Measurements from ENCODE around the gene PLXDC2.

PLXDC2 gene

DNA sequence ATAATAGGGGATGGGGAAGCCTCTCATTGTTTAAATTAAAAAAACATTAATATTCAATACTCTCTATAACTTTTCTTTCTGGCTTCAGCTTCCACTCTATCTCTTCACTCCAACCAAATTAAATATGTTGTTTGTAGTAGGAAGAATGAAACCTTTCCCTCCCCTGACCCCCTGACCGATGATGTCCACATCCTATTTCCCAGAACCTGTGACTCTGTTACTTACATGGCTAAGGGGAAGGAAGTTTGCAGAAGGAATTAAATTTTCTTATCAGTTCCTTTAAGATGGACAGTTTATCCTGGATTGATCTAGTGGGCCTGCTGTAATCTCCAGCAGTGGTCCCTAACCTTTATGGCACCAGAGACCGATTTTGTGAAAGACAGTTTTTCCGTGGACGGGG lies 130.0 kb downstream of the PLXDC2 start:
- no peak for DNase-seq

DNA sequence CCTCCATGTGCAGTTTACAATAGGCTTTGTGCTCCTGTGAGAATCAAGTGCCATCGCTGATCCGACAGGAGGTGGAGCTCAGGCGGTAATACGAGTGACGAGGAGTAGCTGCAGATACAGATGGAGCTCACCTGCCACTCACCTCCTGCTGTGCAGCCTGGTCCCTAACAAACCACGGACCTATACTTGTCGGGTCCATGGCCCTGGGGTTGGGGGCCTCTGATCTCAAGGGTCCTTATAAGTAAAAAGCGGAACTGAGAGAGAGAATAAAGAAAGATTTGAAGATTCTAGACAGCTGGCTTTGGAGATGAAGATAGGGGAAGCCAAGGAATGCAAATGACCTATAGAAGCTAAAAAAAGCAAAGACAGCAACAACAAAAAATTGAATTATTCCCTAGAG lies 130.6 kb downstream of the PLXDC2 start:
- DNase-seq = no peak

DNA sequence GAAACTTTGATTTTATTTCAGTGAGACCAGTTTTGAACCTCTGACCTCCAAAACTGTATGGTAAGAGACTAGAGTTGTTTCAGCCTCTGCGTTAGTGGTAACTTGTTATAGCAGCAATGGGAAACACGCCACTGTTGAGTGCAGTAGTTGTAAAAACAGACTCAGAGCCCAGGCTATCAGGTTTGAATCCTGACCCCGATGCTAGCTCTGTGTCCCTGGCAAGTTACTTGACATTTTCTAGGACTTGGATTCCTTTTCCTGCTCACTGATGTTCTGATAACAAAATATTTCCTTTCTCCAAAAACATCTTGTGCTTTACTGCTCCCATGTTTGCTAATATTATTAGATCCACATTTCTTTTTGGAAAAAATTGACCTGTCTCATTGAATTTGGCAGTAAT lies 131.0 kb downstream of the PLXDC2 start:
- DNase-seq = no peak

DNA sequence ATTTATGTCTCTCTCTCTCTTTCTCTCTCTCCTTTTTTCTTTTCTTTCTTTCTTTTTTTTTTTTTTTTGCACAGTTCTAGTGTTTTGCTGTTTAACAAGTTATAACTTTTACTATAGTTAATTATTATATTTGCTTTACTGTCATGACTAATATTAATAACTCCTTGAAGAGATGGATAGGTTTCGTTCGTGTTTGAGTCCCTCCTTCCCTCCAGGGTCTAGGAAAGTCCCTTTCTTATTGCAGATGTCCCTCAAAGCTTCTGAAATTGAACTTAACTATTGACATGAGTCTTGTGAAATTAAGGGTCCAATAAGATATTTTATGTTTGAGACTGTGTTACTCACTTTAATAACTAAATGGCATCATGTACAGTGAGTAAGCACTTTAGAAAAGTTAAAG lies 131.4 kb downstream of the PLXDC2 start:
- no peak for DNase-seq

DNA sequence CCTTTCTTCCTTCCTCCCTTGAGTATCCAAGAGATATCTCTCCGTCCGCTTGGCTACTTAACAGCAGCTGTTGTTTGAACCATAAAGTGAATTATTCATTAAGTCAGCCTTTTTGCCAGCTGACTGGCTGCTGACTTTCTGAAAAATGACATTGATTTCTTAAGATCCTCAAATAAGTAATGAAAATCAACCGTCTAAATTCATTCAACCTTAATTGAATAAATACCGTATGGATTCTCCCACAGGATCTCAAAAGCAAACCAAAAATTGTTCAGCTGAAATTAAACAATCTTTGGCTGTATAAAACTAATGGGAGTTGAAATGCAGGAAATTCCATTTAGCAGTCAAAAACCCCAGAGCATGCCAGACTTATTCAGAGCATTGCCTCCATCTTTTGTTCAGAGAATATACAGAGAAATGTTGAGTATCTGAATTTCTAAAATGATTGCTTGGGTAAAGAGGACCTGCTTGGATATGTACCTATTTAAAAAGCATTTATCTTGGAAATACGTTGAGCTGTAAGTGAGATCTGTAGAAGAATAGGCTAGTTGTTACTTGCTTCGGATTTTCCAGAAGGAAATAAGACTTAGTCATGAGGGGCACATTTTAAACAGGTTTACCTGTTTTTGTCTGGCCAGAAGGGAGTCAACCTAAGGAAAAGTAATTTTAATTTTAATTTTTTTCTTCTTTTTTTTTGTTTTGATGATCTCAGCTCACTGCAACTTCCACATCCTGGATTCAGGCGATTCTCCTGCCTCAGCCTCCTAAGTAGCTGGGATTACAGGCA lies 136.2 kb downstream of the PLXDC2 start:
- no peak for DNase-seq

DNA sequence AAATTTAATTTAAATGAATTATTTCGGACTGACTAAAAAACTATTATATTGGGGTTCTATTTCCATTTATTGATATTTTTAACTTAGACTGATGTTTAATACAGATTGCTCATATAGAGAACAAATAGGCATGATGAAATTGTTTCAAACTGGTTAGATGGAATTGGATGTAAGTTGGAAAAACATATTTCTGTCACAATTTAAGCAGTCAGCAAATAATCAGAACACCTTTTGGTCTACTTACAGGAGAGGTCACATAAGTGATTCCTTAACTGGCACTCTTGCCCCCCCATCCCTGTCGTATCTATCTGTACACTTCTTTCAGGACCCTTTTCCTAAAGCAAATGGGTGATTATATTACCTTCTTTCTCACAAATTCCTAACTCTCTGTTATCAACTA lies 138.4 kb downstream of the PLXDC2 start:
- no peak for DNase-seq

DNA sequence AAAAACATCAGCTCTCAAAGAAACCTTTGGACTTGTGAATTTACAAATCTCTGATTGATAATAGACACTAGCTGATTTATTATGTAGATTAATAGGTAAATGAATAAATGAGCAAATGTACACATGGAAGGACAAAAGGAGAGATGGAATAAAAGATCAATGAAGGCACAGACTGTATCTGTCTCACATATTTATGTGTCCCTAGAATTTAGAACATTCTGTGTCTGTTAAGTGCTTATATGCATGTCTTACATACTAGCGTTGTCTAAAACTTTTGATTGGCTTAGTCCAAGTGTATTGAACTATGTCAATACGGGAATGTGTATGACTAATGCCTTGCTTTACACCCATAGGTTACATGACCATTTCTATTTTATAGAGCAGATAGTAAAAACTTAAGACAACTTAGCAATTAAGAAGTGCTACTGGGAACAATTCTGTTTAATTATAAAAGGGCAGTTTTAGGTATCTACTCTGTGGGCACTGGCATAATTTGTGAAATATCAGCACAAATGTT lies 140.3 kb downstream of the PLXDC2 start:
- DNase-seq = no peak

DNA sequence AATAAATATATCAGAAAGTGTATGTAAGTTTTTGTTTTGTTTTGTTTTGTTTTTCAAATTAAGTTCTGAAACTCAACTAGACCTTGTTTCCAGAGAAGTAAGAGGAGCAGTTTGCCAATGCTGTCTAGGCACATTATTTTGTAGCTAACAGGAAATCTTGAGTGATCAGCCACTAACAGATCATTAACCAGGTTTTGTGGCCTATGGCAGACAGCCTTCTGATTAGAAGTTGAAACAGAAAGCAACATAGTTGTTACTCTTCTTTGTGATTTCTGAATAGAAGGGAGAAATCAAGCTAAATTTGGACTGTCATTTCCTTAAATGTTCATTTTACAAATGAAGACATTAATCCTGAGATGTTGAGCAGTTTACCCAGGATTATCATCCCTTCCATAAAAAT lies 142.6 kb downstream of the PLXDC2 start:
- DNase-seq = no peak

DNA sequence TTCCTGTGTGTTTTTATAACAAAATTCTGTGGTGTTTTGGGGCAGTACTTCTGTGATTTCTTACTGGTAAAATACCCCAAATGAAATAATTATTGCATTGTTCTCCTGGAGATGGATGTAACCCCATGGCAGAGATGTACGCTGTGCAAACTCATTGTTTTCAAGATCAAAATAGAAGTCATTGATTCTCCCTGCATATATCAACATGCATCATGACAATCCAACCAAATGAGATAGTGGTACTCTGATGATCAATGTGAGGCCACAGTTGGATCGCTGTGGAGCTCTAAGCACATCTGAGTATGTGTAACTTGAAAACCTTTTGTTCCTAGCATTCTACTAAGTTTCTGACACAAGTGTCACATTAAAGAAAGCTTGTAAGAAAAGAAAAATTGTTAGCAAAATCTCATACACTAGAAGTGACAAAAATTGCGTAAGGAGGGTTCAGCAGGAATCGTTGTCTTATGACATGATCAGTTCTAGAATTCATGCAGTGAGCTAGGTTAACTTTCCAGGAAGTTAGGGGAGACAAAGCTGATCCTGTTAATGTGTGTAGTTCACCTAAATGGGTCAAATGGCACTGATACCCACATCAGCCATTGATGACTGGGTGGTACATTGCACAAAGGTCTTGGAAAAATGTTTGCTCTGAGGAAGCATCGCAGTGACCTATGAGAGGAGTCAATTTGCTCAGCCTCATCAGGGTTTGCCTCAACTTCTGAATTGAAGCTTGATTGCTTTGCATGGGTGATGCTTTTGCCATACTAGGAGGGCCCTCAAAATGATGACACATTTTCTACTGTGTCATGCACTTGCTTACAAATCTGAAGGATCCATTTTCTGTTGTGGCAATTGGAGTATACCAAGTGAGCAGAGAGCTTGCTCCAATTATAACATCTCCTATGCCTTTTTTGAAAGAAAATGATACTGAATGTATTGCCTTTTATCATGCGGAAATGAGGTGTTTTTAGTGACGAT lies 145.1 kb downstream of the PLXDC2 start:
- peak in 3 of 14 donors; percentile 7 to 49 (median 29) for DNase-seq

DNA sequence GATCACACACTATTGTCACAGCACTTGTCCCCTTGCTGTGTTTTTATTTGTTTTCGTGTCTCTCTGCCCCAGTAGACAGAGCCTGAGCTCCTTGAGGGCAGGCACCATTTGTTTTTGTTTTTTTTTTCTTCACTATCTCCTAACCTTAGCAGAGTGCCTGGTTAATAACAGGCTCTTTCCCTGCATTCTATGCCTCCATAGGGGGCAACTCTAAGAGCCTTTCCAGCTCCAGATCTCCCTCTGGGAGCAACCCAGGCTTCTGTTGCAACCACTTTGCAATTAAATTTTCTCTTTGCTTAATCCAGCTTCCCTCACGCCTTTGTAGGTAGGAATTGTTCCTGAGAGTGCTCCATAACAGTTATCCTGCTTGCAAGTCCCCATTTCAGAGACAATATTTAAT lies 148.4 kb downstream of the PLXDC2 start:
- no peak for DNase-seq

DNA sequence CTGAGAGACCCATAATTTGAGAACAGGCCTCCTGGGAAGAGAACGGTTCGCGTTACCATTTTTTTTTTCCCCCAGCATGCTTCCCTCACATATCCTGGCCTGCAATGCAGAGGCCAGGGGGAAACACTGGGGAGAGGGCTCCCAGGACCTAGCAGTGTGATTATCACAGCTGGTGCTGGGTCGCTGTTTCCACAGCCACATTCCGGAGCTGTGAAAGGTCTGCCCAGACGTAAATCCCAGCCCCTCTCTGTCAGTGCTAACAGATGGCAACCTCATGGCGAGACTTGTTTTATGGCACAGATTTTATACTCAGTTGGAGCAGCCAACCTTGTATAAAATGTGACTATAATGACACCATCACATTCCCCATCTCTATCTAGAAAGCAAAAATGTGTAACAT lies 150.5 kb downstream of the PLXDC2 start:
- no peak for DNase-seq

DNA sequence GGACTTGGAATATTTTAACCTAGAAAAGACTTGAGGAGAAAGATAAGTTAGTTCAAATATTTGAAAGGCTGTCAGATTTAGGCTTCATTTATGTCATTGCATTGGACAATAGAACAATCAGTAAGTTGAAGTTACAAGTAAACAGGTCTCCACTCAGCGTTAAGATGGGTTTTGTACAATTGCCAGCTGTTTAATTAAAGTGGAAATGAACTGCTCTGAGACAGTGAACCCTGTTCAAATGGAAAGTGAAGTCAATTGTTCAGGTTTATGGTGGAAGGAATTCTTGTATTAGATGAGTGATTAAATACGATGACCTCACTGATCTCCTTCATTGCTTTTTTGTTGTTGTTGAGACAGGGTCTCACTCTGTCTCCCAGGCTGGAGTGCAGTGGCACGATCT lies 151.7 kb downstream of the PLXDC2 start:
- DNase-seq = no peak

DNA sequence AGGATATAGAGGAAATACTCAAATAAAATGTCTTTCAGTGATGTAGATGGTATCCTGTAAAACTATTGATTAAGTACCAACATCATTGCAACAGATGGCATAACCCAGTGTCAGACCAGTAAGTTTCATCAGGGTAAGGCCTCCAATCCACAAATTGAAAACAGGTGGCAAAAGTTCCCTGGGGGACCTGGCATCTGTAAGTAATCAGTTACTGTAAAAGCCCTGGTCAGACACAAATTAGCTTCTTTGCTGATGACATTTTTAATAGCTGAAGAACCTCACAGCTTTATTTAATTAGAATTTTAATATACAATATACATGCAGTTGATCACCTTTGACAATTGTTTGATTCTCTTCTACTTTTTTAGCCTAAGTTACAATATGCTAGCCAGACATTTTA lies 152.5 kb downstream of the PLXDC2 start:
- DNase-seq = no peak

DNA sequence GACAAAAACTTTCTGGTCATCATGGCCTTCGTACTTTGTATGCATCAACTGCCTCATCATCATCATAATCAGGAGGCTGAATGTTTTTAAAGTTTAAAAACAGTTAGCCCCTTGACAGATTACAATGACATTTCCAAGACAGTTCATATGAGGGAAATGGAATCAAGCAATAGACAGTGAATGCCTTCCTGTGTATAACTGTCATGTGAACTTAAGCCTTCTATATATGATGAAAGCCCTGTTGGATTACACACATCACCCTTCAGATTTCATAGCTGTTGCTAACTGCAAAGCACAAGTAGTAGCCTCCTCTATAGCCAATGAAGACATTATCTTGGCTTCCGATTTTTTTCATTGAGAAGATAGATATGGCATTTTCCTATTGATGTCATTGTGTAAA lies 154.0 kb downstream of the PLXDC2 start:
- no peak for DNase-seq

DNA sequence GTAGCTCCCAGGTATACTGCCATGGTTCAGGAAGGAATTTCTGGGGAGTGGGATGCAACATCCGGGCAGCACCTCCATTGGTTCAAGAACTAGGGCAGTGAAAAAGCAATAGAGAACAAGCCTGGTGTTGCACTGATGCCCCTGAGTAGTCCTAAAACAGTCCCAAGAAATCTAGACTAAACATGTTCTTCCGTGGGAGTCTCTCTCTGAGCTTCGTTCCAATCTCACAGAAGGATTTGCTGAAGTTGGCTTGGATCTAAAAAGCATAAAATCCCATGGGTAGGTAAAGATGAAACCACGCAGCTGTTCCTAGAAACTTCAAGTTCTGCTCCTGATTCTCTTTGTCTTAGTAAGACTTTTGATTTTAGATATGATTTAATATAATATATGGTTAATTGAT lies 154.5 kb downstream of the PLXDC2 start:
- DNase-seq = no peak

DNA sequence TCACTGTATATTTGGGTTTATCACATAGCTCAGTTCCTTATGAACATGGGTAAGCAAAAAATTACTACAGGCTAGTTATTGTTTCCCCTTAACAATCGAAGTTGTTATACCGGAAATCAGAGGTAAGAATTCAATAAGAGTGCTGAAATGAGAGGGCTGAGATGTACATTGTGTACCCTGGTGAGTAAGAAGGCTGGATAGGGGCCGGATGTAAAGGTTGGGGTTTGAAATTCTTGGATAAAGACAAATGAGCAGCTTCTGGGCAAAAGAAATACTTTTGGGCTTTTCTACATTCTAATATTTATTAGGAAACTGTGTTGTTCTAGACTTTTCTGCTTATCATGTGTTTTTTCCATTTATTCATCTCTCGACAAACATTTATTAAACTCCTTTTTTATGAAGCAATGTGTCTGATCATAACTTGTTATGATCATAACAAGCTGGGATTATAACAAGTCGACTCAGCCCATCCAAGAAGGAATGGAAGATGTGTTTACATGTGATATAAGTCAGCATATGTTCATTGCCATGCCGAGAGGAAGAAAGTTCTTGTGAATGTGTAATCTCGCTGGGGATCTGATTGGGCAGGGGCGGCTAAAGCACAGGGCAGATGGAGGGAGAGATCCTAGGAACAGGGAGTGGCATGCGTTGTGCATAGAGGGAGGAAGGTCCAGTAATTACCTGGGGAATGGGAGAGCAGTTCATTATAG lies 155.3 kb downstream of the PLXDC2 start:
- DNase-seq = no peak

DNA sequence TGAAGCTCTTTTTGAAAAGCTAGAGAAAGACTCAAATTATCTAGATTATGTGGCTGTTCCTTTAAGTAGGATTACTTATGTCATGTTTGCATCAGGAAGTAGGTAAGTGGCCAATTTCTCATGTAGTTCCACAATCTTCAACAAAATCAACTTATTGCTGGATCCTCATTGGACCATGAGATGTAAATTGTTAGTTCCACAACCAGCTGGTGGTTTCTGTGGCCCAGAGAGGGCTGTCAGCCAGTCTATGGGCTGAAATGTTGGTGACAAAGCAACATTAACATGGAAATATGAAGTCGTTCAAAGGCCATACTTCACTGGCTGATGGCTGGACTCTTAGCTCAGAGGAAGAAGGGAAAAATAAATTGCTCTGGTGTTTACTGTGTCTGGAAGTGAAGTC lies 157.9 kb downstream of the PLXDC2 start:
- DNase-seq = no peak

DNA sequence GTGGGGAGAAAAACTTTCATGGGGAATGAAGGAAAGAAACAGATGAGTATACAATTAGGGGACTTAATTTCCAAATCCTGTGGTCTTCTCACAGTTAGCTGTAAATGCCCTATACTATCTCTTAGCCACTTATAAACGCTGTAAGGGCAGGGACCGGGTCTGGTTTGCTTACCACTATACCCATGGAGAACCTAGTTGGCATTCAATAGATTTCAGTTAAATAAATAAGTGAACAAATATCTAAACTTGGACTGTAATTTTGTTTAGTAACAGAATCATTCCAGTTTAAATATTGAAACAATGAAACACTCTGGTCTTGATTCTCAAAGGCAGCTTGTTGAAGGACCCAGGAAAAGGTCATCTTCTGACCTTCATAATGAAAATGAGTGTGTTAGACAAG lies 158.3 kb downstream of the PLXDC2 start:
- no peak for DNase-seq

DNA sequence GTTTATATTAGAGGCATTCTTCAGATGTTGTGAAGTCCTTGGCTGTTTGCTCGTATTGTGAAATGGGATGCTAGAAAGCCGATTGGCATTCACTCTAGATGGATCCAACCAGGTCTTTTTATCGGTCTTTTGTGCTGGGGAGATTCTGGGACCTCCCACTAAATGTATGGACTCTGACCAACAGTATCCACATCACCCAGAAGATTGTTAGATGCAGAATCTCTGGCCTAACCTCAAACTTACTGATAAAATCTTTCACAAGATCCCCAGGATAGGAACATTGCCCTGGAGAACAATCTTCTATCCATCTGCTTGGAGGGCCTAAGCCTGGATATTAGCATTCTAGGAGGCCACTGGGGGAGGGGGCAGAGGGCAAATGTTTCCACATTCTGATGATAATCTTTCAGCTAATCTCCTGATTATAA lies 160.9 kb downstream of the PLXDC2 start:
- DNase-seq = no peak

DNA sequence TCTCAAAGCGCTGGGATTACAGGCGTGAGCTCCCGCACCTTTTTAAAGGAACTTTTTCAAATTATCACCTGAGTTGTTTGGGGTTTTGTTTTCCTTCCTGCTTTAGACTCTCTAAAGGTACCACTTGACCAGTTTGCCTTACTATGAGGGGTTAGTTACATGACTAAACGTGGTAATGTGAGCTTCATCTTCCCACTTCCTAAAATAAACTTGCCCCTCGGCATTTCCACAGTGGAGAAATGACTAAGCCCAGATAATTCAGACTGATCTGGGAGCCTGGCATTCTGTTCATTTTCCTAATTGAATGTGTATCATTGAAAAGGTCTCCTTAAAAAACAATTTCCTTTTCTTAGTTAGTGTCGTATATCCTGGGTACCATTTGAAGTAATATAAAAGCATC lies 163.4 kb downstream of the PLXDC2 start:
- no peak for DNase-seq

DNA sequence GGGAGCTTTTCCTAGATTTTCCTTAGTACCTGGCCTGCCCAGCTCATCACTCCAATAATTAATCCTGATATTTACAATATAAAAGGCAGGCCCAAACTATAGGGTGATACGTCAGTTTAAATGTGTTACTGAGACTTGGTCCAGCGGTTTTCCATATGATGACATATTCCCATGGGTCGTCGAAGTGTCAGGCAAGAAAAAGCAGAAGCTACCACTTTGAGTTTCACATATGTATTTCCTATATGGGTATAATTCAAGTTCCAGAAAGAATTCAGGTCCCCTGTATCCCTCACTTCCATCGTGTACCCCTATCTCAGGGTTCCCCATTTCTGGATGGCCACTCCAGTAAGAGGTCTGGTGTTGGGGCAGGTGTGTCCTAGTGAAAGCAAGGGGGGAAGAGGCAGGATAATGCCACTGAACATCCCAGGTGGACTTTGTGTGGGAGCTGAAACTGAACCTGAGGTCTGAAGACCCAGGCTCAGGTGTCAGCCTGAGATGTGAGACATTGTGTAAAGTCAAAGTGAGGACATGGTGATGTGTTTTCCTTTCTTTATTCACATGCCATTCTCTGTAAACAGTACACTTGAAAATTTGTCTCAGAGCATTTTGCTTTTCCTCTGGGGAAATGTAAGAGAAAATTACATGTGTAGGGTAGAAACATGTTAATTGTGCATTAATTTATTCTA lies 167.8 kb downstream of the PLXDC2 start:
- no peak for DNase-seq

DNA sequence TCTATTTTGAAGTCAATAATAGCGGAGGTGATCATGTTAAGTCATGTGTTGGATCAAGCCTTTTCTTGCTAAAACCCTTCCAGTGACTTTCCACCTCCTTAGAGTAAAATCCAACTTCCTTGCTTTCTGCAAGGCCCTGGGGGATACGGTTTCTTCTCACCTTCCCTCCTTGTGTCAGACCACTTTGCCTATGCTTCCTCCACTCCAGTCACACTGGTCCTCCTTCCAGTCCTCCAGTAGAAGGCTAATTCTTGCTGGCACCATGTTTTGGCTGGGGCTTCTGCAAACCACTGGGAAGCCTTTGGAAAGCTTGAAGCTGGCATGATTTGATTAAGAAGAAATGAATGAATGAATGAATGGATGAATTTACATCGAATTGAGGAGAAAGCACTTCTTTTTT lies 169.5 kb downstream of the PLXDC2 start:
- DNase-seq = no peak
